ENCODE results near the gene SCGB1C2. TPM values are rescaled to one million over a fixed set of nuclear protein-coding genes. Genes with fewer than 3 reads are reported as not detected.

The SCGB1C2 gene
- total RNA-seq, 1 experiment from 2014 or later: not detected

- TF ChIP-seq, protein P1, sequence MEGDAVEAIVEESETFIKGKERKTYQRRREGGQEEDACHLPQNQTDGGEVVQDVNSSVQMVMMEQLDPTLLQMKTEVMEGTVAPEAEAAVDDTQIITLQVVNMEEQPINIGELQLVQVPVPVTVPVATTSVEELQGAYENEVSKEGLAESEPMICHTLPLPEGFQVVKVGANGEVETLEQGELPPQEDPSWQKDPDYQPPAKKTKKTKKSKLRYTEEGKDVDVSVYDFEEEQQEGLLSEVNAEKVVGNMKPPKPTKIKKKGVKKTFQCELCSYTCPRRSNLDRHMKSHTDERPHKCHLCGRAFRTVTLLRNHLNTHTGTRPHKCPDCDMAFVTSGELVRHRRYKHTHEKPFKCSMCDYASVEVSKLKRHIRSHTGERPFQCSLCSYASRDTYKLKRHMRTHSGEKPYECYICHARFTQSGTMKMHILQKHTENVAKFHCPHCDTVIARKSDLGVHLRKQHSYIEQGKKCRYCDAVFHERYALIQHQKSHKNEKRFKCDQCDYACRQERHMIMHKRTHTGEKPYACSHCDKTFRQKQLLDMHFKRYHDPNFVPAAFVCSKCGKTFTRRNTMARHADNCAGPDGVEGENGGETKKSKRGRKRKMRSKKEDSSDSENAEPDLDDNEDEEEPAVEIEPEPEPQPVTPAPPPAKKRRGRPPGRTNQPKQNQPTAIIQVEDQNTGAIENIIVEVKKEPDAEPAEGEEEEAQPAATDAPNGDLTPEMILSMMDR (conservative IDR thresholded peaks at IDR 0.05): no peak
- H4K91ac ChIP-seq (ENCODE audit: insufficient read length, low read depth, low read length): no peak overlapping the region
- H4K8ac ChIP-seq (replicated peaks; ENCODE audit: insufficient read length, low read depth, low read length): no peak overlapping the region
- H3K4me1 Mint-ChIP-seq: no peaks in the 10 kb centered on the region
- H3K27ac Mint-ChIP-seq: no peak overlapping the region
- H3K23ac ChIP-seq (ENCODE audit: insufficient read length, low read depth, low read length): no peak overlapping the region
- no peak overlapping the region for H2BK120ac ChIP-seq (ENCODE audit: low read depth, low read length, poor library complexity, severe bottlenecking)
- no CpG with 5 or more reads among the region's 28 CpGs for WGBS (ENCODE audit: extremely low coverage, insufficient read length, low lambda C conversion rate)
- no peak overlapping the region for H4K5ac ChIP-seq (ENCODE audit: insufficient read length, low read depth, low read length)
- H3K9me3 Mint-ChIP-seq: no peaks in the 10 kb centered on the region
- no peak overlapping the region for H2AFZ ChIP-seq (ENCODE audit: low read length)
- H4K20me1 ChIP-seq (ENCODE audit: control insufficient read depth, insufficient read depth, insufficient read length): no peaks in the 10 kb centered on the region
- H2BK5ac ChIP-seq (ENCODE audit: insufficient read length, low read length): no peak overlapping the region
- no peaks in the 10 kb centered on the region for H3K4me1 ChIP-seq (ENCODE audit: insufficient read depth, low read length)
- H3K36me3 Mint-ChIP-seq (ENCODE audit: insufficient read depth in 1 of 3, low read depth in 3 of 3): no peaks in the 10 kb centered on the region
- no peaks in the 10 kb centered on the region for H3K9me3 ChIP-seq (ENCODE audit: control insufficient read depth, low read depth, low read length)
- no peak overlapping the region for H2AK5ac ChIP-seq (ENCODE audit: insufficient read length, low read length)
- DNase-seq: no peak
- no peak overlapping the region for H3T11ph ChIP-seq (ENCODE audit: low read length)
- no peak overlapping the region for H2BK20ac ChIP-seq (ENCODE audit: low read depth, low read length, poor library complexity, severe bottlenecking)
- no peak overlapping the region for H3K9ac ChIP-seq (ENCODE audit: extremely low read depth, insufficient read length, low read length)
- H3K27ac ChIP-seq (ENCODE audit: insufficient read length, low read depth, low read length): no peak overlapping the region
- no peaks in the 10 kb centered on the region for H3K79me1 ChIP-seq (ENCODE audit: insufficient read depth, low read depth, low read length, poor library complexity, severe bottlenecking)
- H3K4me2 ChIP-seq (ENCODE audit: insufficient read depth, insufficient read length, low read length): no peak overlapping the region
- no peaks in the 10 kb centered on the region for H3K23me2 ChIP-seq (ENCODE audit: insufficient read length, low read depth, low read length, poor library complexity, severe bottlenecking)
- no peak overlapping the region for H3K18ac ChIP-seq (ENCODE audit: insufficient read length, low read depth, low read length)
- no peak overlapping the region for H3K56ac ChIP-seq (ENCODE audit: insufficient read length, low read depth, low read length)
- no peak overlapping the region for H2BK15ac ChIP-seq (ENCODE audit: low read depth, low read length)
- H3K4me3 Mint-ChIP-seq: no peak overlapping the region
- H3K4ac ChIP-seq (ENCODE audit: low read depth, low read length): no peak overlapping the region
- no peaks in the 10 kb centered on the region for H3K27me3 ChIP-seq (ENCODE audit: insufficient read depth, low read length)
- H3K14ac ChIP-seq (ENCODE audit: insufficient read depth, low read length): no peak overlapping the region
- peaks cover 4% of the 10 kb centered on the region for H3K27me3 Mint-ChIP-seq (ENCODE audit: low read depth)
- H2BK12ac ChIP-seq (ENCODE audit: insufficient read length, low read depth, low read length): no peak overlapping the region
- H3K79me2 ChIP-seq (ENCODE audit: insufficient read depth, low read length): no peaks in the 10 kb centered on the region
These were observed 18.8 kb downstream of the SCGB1C2 start for GRCh38 chr17:156094-156621.
